Peyer's patch (tissue), 4 donors: ENCODE measurements around the gene RPL21.

Source experiments
- CTCF ChIP-seq, 6 experiments: fragments of 450-650 bp in 4 of 6; fragments of 200-600 bp in 2 of 6; sonication (generic) in 1 of 6; IDR thresholded peaks; one replicate each; pipeline ENCODE4 v1.5.1; 2017 to 2019; ENCODE audit warnings: antibody characterized with exemption in 6 of 6, mild to moderate bottlenecking in 3 of 6, moderate library complexity in 1 of 6
- POLR2A ChIP-seq, 2 donors: fragments of 450-650 bp; IDR thresholded peaks; one replicate each; pipeline ENCODE4 v1.5.1; 2017; ENCODE audit warnings: antibody characterized with exemption in 2 of 2, mild to moderate bottlenecking in 2 of 2, moderate library complexity in 2 of 2

GRCh38 chr13:27229642-27230041 lies 21.7 kb upstream of the RPL21 start:
- TF ChIP-seq CTCF (IDR thresholded peaks at IDR 0.05) (no peak), POLR2A (IDR thresholded peaks at IDR 0.05) (no peak)
